T-helper 1 cell treated with Interleukin-12 subunit alpha and Interleukin-12 subunit beta and Interleukin-4 antibody, amounts not matched to agents 30 μg/mL and 1 μg/mL, for 36 hours (primary cell): Measurements from ENCODE around the gene ANKRD10.
A peak's percentile ranks its signal among the peaks of the same experiment; 100 is the strongest.
"Not testable (repeated sequence)": the region's sequence is repeated elsewhere in the genome, so short reads cannot be mapped to it uniquely, and the experiment has no call there.

Source experiments
- H3K27ac Mint-ChIP-seq: one replicate; pipeline ENCODE4 v1.8.0; 2021; ENCODE audit warnings: mild to moderate bottlenecking, mixed read lengths
- H3K27me3 Mint-ChIP-seq: one replicate; pipeline ENCODE4 v1.8.0; 2021; ENCODE audit warnings: low read depth, mixed read lengths
- H3K36me3 Mint-ChIP-seq: one replicate; pipeline ENCODE4 v1.8.0; 2021; ENCODE audit warnings: low read depth, mixed read lengths
- H3K4me1 Mint-ChIP-seq: one replicate; pipeline ENCODE4 v1.8.0; 2021; ENCODE audit warnings: low read depth, mixed read lengths
- H3K4me3 Mint-ChIP-seq: one replicate; pipeline ENCODE4 v1.8.0; 2021; ENCODE audit warnings: mild to moderate bottlenecking, moderate library complexity, mixed read lengths
- H3K9me3 Mint-ChIP-seq: one replicate; pipeline ENCODE4 v1.8.0; 2021; ENCODE audit warnings: mixed read lengths

ANKRD10 gene

DNA sequence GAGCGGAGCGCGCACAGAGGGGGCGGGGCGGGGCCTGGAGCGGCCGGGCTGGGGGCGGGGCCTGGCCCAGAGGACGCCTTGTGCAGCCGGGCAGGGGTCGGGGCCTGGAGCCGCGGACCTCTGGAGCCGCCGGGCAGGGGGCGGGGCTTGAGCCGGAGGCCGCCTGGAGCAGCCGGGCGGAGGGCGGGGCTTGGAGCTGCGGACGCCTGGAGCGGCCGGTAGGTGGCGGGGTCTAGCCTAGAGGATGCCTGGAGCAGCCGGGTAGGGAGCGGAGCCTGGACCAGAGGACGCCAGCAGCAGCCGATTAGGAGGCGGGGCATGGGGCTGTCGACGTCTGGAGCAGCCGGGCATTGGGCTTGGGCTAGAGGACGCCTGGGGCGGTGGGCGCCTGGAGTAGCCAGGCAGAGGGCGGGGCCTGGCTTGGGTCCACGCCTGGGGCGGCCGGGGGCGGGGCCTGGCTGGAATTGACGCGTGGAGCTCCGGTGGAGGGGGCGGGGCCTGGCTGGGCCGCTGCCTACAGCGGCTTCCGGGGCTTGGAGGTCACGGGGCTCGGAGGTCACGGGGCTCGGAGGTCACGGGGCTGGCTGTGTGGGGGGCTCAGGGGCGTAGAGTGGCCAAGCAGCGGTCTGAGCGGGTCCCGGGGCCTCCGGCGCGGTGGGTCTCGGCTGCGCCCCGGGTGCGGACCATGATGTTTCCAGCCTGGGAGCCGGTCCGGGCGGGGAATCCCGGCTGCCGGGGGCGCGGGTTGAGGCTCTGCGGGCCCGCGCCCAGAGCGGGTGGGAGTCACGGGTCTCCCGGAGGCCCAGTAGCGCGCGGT, at the start of gene ANKRD10:
ANKRD10 (minus strand) TSS at position 13 of the 817 bp plus-strand sequence. CDS start 135 bp downstream, outside the sequence.
- no peaks in the 10 kb centered on the region for H3K9me3 Mint-ChIP-seq
- H3K27me3 Mint-ChIP-seq = no peaks in the 10 kb centered on the region
- H3K27ac Mint-ChIP-seq = peak within 1 kb of the TSS; percentile 95
- H3K4me3 Mint-ChIP-seq = peak within 1 kb of the TSS; percentile 86
- peaks cover 39% of the 10 kb centered on the region for H3K4me1 Mint-ChIP-seq
- H3K36me3 Mint-ChIP-seq = peaks cover 16% of the 10 kb centered on the region

DNA sequence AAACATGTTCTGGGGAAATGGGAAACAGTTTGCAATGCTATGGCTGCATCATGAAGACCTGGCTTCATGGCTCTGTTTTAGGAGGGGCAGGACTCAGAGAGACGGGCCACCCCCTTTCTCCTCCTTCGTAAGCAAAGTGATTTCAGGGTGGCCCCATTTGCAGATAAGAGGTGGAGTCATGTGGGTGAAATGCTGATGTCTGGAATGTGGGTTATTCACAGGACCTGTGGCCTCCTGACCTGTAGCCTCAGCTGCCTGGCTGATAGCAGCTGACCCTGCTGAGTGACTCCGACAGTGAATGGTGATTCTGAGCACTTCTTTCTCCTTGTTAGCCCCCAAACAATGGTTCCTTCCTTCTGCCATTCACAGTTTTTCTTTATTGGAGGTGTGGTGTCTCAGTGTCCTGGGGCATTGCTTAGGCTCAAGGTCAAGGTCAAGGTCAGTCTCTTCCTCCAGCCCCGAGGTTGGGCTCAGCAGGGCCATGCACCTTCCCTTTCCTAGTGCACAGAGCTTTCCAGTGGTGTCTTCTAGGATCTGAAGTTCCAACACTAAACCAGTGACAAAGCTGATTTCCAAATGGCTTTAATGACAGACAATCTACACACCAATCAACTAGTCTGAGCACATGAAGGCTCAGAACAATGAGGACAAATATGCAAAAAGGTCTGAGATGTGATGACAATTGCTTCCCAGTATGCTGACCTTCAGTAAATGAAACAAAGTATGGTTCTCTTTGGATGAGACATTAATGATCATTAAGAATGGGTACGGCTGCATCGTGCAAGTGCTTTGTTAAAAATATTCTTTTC, 49.6 kb upstream of the ANKRD10 start:
- peaks cover 69% of the 10 kb centered on the region for H3K9me3 Mint-ChIP-seq
- H3K4me3 Mint-ChIP-seq = peak overlapping the region; percentile 41
- H3K36me3 Mint-ChIP-seq = peaks cover 50% of the 10 kb centered on the region
- H3K4me1 Mint-ChIP-seq = peaks cover 23% of the 10 kb centered on the region
- H3K27ac Mint-ChIP-seq = peak overlapping the region; percentile 88
- H3K27me3 Mint-ChIP-seq = no peaks in the 10 kb centered on the region

DNA sequence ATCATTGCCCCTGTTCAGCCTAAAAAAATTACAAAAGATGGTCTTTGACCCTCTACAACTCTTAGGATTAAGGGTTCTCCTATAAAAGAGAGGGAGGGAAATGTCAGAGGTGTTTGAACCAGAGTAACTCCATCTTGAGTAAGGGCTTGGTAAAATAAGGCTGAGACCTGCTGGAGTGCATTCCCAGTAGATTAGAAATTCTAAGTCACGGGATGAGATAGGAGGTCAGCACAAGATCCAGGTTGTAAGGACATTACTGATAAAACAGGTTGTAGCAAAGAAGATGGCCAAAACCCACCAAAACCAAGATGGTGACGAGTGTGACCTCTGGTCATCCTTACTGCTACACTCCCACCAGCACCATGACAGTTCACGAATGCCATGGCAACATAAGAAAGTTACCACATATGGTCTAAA, 48.7 kb upstream of the ANKRD10 start:
- Mint-ChIP-seq H3K4me3 (no peak overlapping the region), H3K27me3 (no peaks in the 10 kb centered on the region), H3K4me1 (peaks cover 23% of the 10 kb centered on the region), H3K36me3 (peaks cover 47% of the 10 kb centered on the region), H3K9me3 (peaks cover 64% of the 10 kb centered on the region), H3K27ac (no peak overlapping the region)

DNA sequence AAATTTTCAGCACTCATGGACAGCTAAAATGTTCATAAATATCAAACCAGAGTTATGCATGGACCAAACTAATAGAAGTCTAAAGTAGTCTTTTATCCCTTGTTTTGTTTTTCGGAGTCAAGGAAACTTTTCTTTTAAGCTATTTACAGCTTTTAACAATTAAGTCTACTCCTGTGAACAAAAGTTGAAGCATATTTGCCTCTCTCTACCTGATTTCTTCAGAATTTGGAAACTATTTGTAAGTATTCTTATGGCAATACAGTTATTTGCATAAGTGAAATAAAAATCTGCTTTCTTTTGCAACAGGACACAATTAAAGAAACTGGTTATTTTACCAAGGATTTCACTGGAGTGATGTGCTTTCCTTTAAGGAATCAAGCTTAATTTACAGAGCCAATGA, 47.1 kb upstream of the ANKRD10 start:
- Mint-ChIP-seq H3K36me3 (peaks cover 35% of the 10 kb centered on the region), H3K27me3 (no peaks in the 10 kb centered on the region), H3K9me3 (peaks cover 52% of the 10 kb centered on the region), H3K4me1 (peaks cover 21% of the 10 kb centered on the region), H3K27ac (no peak overlapping the region), H3K4me3 (no peak overlapping the region)

DNA sequence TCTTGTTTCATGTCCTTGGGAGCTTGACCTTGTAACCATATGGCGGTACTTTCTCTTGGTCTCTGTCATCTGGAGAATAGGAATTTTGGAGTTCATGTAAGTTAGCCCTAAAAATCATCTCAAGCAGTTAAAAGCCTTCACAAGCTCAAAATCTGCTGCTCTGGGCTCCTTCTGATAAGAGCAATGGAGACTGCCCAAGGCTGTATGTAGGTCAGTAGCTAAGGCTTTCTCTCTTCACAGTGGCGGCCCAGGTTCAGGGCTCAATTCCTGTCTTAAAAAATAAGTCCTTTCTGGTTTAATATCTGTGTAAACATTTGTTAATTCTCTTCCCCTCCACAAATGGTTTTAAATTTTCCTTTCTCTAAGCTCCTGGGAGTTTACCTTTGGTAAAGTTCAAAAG, 45.3 kb upstream of the ANKRD10 start:
- H3K27ac Mint-ChIP-seq = no peak overlapping the region

DNA sequence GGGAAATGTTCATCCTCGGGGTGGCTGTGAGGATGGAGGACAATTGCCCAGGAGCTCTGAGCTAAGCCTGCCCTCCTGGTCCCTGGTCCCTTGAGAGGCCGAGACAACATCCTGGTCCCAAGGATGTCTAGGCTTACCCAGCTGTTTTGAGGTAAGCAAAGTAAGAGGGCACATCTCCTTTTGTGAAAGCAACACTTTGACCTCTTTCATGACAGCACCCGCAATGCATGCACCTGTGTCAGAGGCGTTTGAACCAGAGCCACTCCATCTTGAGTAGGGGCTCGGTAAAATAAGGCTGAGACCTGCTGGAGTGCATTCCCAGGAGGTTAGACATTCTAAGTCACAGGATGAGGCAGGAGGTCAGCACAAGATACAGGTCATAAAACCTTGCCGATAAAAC, 43.1 kb upstream of the ANKRD10 start:
- peaks cover 8% of the 10 kb centered on the region for H3K4me1 Mint-ChIP-seq
- no peaks in the 10 kb centered on the region for H3K27me3 Mint-ChIP-seq
- H3K27ac Mint-ChIP-seq = no peak overlapping the region
- no peak overlapping the region for H3K4me3 Mint-ChIP-seq
- peaks cover 19% of the 10 kb centered on the region for H3K9me3 Mint-ChIP-seq
- H3K36me3 Mint-ChIP-seq = peaks cover 8% of the 10 kb centered on the region

More for the DNA sequence above, 45.3 kb upstream of the ANKRD10 start:
- Mint-ChIP-seq H3K4me3 (no peak overlapping the region), H3K27me3 (no peaks in the 10 kb centered on the region), H3K4me1 (peaks cover 14% of the 10 kb centered on the region), H3K9me3 (peaks cover 38% of the 10 kb centered on the region), H3K36me3 (peaks cover 24% of the 10 kb centered on the region)

DNA sequence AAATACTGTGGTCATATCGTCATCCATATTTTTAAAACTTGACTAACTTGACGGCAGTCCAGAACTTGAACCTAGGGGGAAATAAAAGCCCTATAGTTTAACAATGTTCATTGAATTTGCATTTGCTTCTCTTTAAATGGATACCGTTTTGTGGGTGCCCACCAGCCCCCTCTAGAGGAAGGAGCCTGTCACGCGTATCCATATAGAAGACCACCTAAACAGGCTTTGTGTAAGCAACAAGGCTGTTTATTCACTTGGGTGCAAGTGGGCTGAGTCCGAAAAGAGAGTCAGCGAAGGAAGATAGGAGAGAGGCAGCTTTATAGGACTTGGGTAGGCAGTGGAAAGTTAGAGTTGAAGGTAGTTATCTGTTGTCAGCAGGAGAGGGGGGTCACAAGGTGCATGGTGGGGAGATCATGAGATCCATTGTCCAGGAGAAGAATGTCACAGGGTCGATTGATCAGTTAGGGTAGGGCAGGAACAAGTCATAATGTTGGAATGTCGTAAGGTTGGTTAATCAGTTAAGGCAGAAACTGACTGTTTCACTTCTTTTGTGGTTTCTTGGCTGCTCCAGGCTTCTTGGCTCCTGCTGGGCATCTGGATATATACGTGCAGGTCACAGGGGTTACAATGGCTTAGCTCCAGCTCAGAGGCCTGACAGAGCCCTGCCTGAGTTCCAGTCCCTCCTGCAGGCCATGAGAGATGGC, 42.5 kb upstream of the ANKRD10 start:
- peaks cover 12% of the 10 kb centered on the region for H3K4me1 Mint-ChIP-seq
- H3K36me3 Mint-ChIP-seq = peaks cover 4% of the 10 kb centered on the region
- H3K9me3 Mint-ChIP-seq = peaks cover 15% of the 10 kb centered on the region
- H3K4me3 Mint-ChIP-seq = no peak overlapping the region
- H3K27ac Mint-ChIP-seq = no peak overlapping the region
- no peaks in the 10 kb centered on the region for H3K27me3 Mint-ChIP-seq

DNA sequence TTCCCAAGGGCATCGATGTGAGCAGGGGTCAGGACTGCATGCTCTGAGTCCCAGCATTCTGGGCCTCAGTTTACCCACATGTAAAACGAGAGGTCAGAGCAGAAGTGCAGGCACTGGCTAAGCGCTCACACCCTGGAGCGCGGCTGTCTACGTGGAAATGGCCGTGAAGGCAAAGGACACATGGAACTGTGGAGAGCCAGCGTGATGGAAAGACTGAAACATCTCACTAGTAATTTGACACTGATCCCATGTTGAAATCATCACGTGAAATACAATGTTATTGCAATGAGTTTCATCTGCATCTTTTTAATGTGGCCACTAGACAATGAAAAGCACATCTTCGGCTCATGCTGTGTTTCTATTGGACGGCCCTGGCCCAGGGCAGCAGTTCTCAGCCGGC, 41.3 kb upstream of the ANKRD10 start:
- H3K9me3 Mint-ChIP-seq = peaks cover 12% of the 10 kb centered on the region
- not testable (repeated sequence) for H3K27me3 Mint-ChIP-seq, H3K36me3 Mint-ChIP-seq, H3K27ac Mint-ChIP-seq, H3K4me3 Mint-ChIP-seq
- peaks cover 17% of the 10 kb centered on the region for H3K4me1 Mint-ChIP-seq

DNA sequence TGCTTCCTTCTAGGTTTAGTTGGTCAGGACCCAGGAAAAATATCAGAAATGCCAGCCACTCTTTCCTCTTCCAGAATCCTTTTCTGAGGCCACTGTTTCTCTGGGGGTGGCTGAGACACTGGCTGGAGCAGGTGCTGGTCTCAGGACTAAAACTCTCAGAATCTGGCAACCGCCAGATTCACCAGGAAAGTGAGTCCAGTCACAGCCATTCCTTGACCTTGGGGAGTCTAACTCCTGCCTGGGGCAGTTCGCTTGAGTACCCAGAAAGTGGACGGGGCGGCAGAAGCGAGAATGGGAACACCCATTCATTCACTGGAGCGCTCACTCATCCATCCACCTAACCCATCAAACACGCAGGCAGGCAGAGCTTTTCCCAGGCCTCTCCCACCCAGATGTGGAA, 40.7 kb upstream of the ANKRD10 start:
- H3K27ac Mint-ChIP-seq, H3K4me3 Mint-ChIP-seq, H3K36me3 Mint-ChIP-seq, H3K27me3 Mint-ChIP-seq: not testable (repeated sequence)
- Mint-ChIP-seq H3K4me1 (peaks cover 17% of the 10 kb centered on the region), H3K9me3 (peaks cover 12% of the 10 kb centered on the region)

DNA sequence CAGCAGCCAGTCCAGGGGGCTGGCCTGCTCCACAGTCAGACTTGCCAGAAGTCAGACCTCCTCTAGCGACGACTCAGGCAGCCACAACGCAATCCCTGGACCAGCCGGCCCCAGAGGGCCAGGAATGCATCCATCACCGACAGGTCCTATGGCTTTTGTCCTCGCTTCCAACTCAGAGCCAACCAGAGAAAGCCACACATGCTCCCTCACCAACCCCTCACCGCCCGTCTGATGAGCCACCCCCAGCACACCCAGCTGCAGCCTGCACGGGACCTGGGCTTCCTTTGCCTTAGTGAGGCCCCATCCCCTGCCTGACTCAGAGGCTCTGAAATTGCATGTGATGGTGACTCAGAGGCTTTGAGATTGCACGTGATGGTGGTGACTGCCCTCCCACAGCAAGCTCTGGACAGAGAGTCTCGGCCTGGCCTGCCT, 40.2 kb upstream of the ANKRD10 start:
- H3K27ac Mint-ChIP-seq = peak overlapping the region; percentile 31
- not testable (repeated sequence) for H3K4me3 Mint-ChIP-seq, H3K27me3 Mint-ChIP-seq, H3K9me3 Mint-ChIP-seq, H3K36me3 Mint-ChIP-seq
- peaks cover 17% of the 10 kb centered on the region for H3K4me1 Mint-ChIP-seq

DNA sequence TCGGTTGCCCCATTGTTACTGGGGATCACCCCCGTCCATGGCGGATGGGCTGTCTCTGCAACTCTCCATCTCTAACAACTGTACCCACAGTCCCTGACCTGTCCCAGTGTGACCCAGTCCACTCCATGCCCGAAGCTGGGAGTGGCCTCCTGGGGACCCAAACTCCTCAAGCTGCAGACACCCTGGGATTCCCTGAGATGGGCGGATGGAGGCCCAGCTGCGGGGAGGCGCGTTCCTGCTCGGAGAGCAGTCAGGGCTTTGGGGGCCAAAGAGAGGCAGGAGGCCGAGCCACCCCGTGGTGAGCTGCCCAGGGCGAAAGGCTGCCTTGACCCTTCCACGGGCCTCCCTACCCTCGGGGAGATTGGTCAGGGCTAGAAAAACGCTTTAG, 39.7 kb upstream of the ANKRD10 start:
- H3K27me3 Mint-ChIP-seq, H3K4me3 Mint-ChIP-seq, H3K9me3 Mint-ChIP-seq, H3K27ac Mint-ChIP-seq, H3K36me3 Mint-ChIP-seq: not testable (repeated sequence)
- H3K4me1 Mint-ChIP-seq = peaks cover 17% of the 10 kb centered on the region

DNA sequence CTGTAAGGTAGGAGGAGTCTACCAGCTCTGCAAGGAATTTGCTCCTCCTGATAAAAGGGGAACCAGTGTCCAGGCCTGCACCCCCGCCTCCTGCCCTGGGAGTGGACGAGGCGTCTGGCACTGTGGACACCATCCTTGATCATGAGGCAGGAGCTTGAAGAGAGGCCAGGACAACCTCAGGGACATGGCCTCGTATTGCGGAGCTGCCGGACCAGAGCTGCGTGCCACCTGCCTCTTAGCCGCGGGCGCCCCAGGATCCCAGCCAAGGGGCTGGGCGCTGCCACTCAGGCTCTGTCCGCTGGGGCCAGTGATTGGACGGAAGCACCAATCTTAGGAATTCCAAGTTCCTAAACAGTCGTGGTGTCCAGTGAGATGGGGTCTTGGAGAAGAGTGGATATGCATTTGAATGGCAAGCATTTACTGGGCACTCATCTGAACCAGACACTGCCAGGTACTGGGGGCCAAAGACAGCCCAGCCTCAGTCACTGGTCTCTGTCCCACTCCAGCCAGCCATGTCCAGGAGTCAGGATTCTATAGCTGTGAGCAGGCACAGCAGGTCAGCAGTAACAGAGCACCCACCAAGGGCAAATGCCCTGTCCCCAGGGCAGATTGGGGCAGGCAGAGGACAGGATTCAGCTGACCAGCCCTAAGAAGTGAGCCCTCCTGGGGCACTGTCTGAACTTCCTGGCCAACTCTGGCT, 39.1 kb upstream of the ANKRD10 start:
- Mint-ChIP-seq H3K4me3 (no peak overlapping the region), H3K27ac (no peak overlapping the region), H3K4me1 (peaks cover 17% of the 10 kb centered on the region), H3K27me3 (no peaks in the 10 kb centered on the region), H3K36me3 (no peaks in the 10 kb centered on the region), H3K9me3 (peaks cover 3% of the 10 kb centered on the region)

DNA sequence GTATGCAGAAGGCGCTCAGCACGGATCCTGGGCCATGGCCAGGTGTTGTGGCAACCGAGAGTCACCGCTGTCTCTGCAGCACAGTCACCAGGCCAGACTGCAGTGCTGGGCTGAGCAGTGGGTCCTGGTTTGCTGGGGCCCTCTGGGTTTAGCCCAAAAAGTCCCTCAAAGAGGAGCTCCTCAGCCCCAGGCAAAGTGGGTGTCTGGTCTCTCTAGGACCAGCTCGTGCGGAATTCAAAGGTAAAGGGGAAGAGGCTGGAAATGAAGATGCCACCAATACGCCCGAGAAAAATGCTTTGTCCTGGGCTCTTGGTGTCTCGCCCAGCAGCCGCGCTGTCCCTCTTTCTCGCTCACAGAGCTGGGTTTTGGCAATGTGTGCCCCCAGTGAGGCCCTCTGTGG, 38.5 kb upstream of the ANKRD10 start:
- peaks cover 3% of the 10 kb centered on the region for H3K9me3 Mint-ChIP-seq

DNA sequence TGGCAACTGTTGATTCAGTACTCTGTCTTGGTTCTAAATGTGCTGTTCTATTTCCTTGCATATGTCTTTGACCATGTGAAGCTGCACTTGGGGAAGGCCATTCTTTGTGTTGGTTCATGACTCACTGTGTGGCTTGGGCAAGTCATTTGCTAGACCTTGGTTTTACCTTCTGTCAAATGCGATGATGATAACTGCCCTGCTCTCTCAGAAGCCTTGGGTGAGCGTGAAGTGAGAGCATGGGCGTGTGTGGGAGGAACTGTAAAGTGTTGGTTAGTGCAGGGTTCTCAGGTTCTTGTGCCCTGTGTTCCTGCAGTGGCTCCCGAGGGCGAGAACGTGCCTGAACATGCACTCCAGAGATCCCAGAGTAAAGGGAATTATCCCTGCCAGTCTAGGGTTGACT, 37.3 kb upstream of the ANKRD10 start:
- not testable (repeated sequence) for H3K9me3 Mint-ChIP-seq, H3K27me3 Mint-ChIP-seq, H3K4me3 Mint-ChIP-seq, H3K36me3 Mint-ChIP-seq
- Mint-ChIP-seq H3K4me1 (peaks cover 17% of the 10 kb centered on the region), H3K27ac (peak overlapping the region; percentile 50)

More for the DNA sequence above, 38.5 kb upstream of the ANKRD10 start:
- H3K27me3 Mint-ChIP-seq = no peaks in the 10 kb centered on the region
- no peak overlapping the region for H3K27ac Mint-ChIP-seq
- no peaks in the 10 kb centered on the region for H3K36me3 Mint-ChIP-seq
- H3K4me1 Mint-ChIP-seq = peaks cover 17% of the 10 kb centered on the region
- no peak overlapping the region for H3K4me3 Mint-ChIP-seq
